ENCODE results near the gene WIF1. TPM values are rescaled to one million over a fixed set of nuclear protein-coding genes. Genes with fewer than 3 reads are reported as not detected.

The WIF1 gene
- total and polyA plus RNA-seq, 2 of the 8 experiments (the other 6 are each of a cell fraction or from before 2014, with no cell fraction given): 1.8 to 9.1 TPM

- Histone ChIP-seq H3K23ac (ENCODE audit: insufficient read length) (no peak overlapping the region), H3K27me3 (replicated peaks in 1 of 4; ENCODE audit: control insufficient read depth in 3 of 4, extremely low read depth in 1 of 4, insufficient read depth in 3 of 4, low read length in 3 of 4) (no peaks in the 10 kb centered on the region), H2BK120ac (replicated peaks; ENCODE audit: low read depth, low read length) (no peak overlapping the region), H3K4me3 (ENCODE audit: extremely low read depth in 1 of 4, insufficient read depth in 2 of 4, low read depth in 3 of 4, low read length in 4 of 4) (no peak overlapping the region), H3K79me2 (ENCODE audit: control insufficient read depth in 1 of 2, insufficient read depth in 2 of 2, low read length in 2 of 2) (no peaks in the 10 kb centered on the region), H2BK5ac (ENCODE audit: low read depth, low read length) (no peak overlapping the region), H3K14ac (ENCODE audit: insufficient read length) (no peak overlapping the region), H3K23me2 (ENCODE audit: low read depth, low read length) (no peaks in the 10 kb centered on the region; the same call in 1 of the 2 replicates), H3K36me3 (ENCODE audit: control insufficient read depth in 2 of 4, insufficient read depth in 4 of 4, low read length in 3 of 4) (no peaks in the 10 kb centered on the region), H3K4ac (replicated peaks; ENCODE audit: insufficient read length, low read depth, low read length) (no peak overlapping the region), H3K18ac (ENCODE audit: extremely low read depth, low read length) (no peak overlapping the region), H4K20me1 (replicated peaks in 1 of 2; ENCODE audit: control insufficient read depth in 1 of 2, insufficient read depth in 2 of 2, low read length in 2 of 2) (no peaks in the 10 kb centered on the region), H4K8ac (ENCODE audit: extremely low read depth, insufficient read depth, low read length) (no peak overlapping the region), H2BK12ac (ENCODE audit: low read depth, low read length) (no peak overlapping the region), H3K9me3 (ENCODE audit: insufficient read depth in 2 of 2, low read depth in 1 of 2, low read length in 1 of 2) (no peaks in the 10 kb centered on the region), H2BK15ac (ENCODE audit: low read length) (no peak overlapping the region), H4K5ac (ENCODE audit: insufficient read length, low read depth, low read length) (no peak overlapping the region), H2BK20ac (ENCODE audit: low read length) (no peak overlapping the region), H3K9ac (replicated peaks in 1 of 4; ENCODE audit: extremely low read depth in 1 of 4, low read depth in 3 of 4, low read length in 3 of 4) (no peak overlapping the region), H4K91ac (replicated peaks; ENCODE audit: insufficient read length, low read length) (no peak overlapping the region), H2AFZ (ENCODE audit: low read length) (no peak overlapping the region), H3K56ac (replicated peaks; ENCODE audit: insufficient read length, low read depth, low read length) (no peak overlapping the region), H3K27ac (ENCODE audit: low read depth, low read length) (no peak overlapping the region), H3K79me1 (ENCODE audit: low read depth, low read length) (no peaks in the 10 kb centered on the region), H3K4me2 (ENCODE audit: insufficient read depth in 1 of 2, low read depth in 2 of 2, low read length in 2 of 2) (no peak overlapping the region), H3K4me1 (replicated peaks in 1 of 4; ENCODE audit: control insufficient read depth in 3 of 4, insufficient read depth in 4 of 4, low read length in 3 of 4) (no peaks in the 10 kb centered on the region), H2AK5ac (ENCODE audit: low read depth, low read length) (no peak overlapping the region)
- DNase-seq (ENCODE audit: low read depth in 1 of 2, low spot score in 2 of 2) (no peak), FAIRE-seq (no peak)
- ChIA-PET CTCF (ENCODE audit: partially characterized antibody) (interaction anchor here (0.6 to 1.7 kb wide), 8 partner anchors 8 to 262 kb away, joined by 3 to 5 read pairs (median 3); no protein-coding TSS in a partner anchor), POLR2A (ENCODE audit: partially characterized antibody) (no interaction called here)
- 89% methylated on average over 8 of the region's 8 CpGs; no CpG with 5 or more reads in 1 of the 2 experiments for WGBS, 2 experiments (ENCODE audit: extremely low coverage in 1 of 2, insufficient coverage in 1 of 2, insufficient read length in 1 of 2, insufficient replicate concordance in 2 of 2, low coverage in 1 of 2, low lambda C conversion rate in 2 of 2, missing lambda C conversion rate in 1 of 2)
- TF ChIP-seq GTF2F1 (IDR thresholded peaks at IDR 0.05; ENCODE audit: borderline replicate concordance, low read depth, low read length): no peak
- no peak for TF ChIP-seq BCL11A (IDR thresholded peaks at IDR 0.05; ENCODE audit: low read depth in 2 of 2, low read length in 2 of 2)
- no peak for TF ChIP-seq SUZ12 (IDR thresholded peaks at IDR 0.05; ENCODE audit: low read length)
Measured at GRCh38 chr12:65067383-65067782, 53.7 kb downstream of the WIF1 start.

All from H1 (cell line).